ENCODE results near the gene HBM.

HBM gene

DNA sequence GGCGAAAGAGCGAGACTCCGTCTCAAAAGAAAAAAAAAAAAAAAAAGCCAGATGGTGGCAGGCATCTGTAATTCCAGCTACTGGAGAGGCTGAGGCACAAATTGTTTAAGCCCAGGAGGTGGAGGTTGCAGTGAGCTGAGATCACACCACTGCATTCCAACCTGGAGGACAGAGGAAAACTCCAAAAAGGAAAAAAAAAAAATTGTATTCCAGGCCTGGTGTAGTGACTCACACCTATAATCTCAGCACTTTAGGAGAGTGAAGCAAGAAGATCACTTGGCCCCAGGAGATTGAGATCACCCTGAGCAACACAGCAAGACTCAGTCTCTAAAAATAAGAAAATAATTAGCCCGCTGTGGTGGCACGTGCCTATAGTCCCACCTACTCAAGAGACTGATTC lies 34.6 kb downstream of the HBM start (continued):
- TF ChIP-seq ZNF398 (tag by site-specific recombination; IDR thresholded peaks at IDR 0.05), result no peak
- no peak for TF ChIP-seq GLI4 (tag by site-specific recombination; IDR thresholded peaks at IDR 0.05)
- TF ChIP-seq GFI1B (tag by site-specific recombination; IDR thresholded peaks at IDR 0.05), result 0 out of 2 replicates have a peak, but pooled peaks have one; percentile 30
- TF ChIP-seq, protein P1, sequence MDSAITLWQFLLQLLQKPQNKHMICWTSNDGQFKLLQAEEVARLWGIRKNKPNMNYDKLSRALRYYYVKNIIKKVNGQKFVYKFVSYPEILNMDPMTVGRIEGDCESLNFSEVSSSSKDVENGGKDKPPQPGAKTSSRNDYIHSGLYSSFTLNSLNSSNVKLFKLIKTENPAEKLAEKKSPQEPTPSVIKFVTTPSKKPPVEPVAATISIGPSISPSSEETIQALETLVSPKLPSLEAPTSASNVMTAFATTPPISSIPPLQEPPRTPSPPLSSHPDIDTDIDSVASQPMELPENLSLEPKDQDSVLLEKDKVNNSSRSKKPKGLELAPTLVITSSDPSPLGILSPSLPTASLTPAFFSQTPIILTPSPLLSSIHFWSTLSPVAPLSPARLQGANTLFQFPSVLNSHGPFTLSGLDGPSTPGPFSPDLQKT (IDR thresholded peaks at IDR 0.05; ENCODE audit: borderline replicate concordance, low read depth, low read length), result no peak
- TF ChIP-seq SP7 (tag by site-specific recombination; IDR thresholded peaks at IDR 0.05), result peak; percentile 62; the same call in 1 of the 2 replicates
- no peak for TF ChIP-seq SCRT2 (tag by site-specific recombination; IDR thresholded peaks at IDR 0.05)
- no peak for TF ChIP-seq ZNF560 (tag by site-specific recombination; IDR thresholded peaks at IDR 0.05; ENCODE audit: borderline replicate concordance)
- no peak for TF ChIP-seq ZNF426 (tag by site-specific recombination; IDR thresholded peaks at IDR 0.05)
- peak; percentile 91 for TF ChIP-seq ZIC2 (tag by site-specific recombination; IDR thresholded peaks at IDR 0.05)
- TF ChIP-seq ZNF600 (tag by site-specific recombination; IDR thresholded peaks at IDR 0.05), result peak; percentile 57
- TF ChIP-seq GLI2 (tag by site-specific recombination; IDR thresholded peaks at IDR 0.05; ENCODE audit: borderline replicate concordance, low read depth), result peak; percentile 11; the same call in 1 of the 2 replicates
- TF ChIP-seq ZNF48 (tag by site-specific recombination; IDR thresholded peaks at IDR 0.05), result no peak
- peak; percentile 67; the same call in 1 of the 2 replicates for TF ChIP-seq OSR2 (tag by site-specific recombination; IDR thresholded peaks at IDR 0.05)
- no peak for TF ChIP-seq ZNF433 (tag by site-specific recombination; IDR thresholded peaks at IDR 0.05; ENCODE audit: low read depth)

GRCh38 chr16:203246-203645 lies 37.5 kb downstream of the HBM start:
- POLR2A ChIA-PET, result no interaction called here
- Histone ChIP-seq H3K4me1 (ENCODE audit: control insufficient read depth, insufficient read depth, low read length) (no peaks in the 10 kb centered on the region), H3K27ac (ENCODE audit: extremely low read depth, low read depth, low read length) (no peak overlapping the region), H3K4me3 (ENCODE audit: low read depth, low read length) (no peak overlapping the region), H3K9me3 (ENCODE audit: control insufficient read depth, insufficient read depth, low read depth, low read length) (no peaks in the 10 kb centered on the region), H3K36me3 (ENCODE audit: control insufficient read depth in 2 of 2, insufficient read depth in 1 of 2, low read length in 2 of 2) (peaks cover 72 to 83% of the 10 kb centered on the region in 2 experiments)
- CTCF ChIA-PET, result no interaction called here
- TF ChIP-seq ZNF624 (tag by site-specific recombination; IDR thresholded peaks at IDR 0.05), result no peak
- no peak for TF ChIP-seq ZNF792 (tag by site-specific recombination; IDR thresholded peaks at IDR 0.05)
- no peak for TF ChIP-seq ZBTB49 (tag by site-specific recombination; IDR thresholded peaks at IDR 0.05; ENCODE audit: low read depth)
- no peak for TF ChIP-seq ZNF639 (tag by site-specific recombination; IDR thresholded peaks at IDR 0.05)
- no peak for TF ChIP-seq ZNF366 (tag by site-specific recombination; conservative IDR thresholded peaks at IDR 0.05)
- TF ChIP-seq ZNF416 (tag by site-specific recombination; IDR thresholded peaks at IDR 0.05), result no peak
- no peak for TF ChIP-seq ZNF707 (tag by site-specific recombination; IDR thresholded peaks at IDR 0.05)
- TF ChIP-seq SP2 (tag by site-specific recombination; IDR thresholded peaks at IDR 0.05), result no peak
- TF ChIP-seq ZBTB8A (tag by site-specific recombination; IDR thresholded peaks at IDR 0.05), result no peak
- TF ChIP-seq ZNF426 (tag by site-specific recombination; IDR thresholded peaks at IDR 0.05), result no peak
- no peak for TF ChIP-seq ZNF654 (tag by site-specific recombination; IDR thresholded peaks at IDR 0.05; ENCODE audit: low read depth)
- TF ChIP-seq ZNF362 (tag by site-specific recombination; IDR thresholded peaks at IDR 0.05), result no peak
- TF ChIP-seq GLIS2 (tag by site-specific recombination; IDR thresholded peaks at IDR 0.05), result no peak
- TF ChIP-seq ZNF433 (tag by site-specific recombination; IDR thresholded peaks at IDR 0.05; ENCODE audit: low read depth), result no peak
- TF ChIP-seq ZNF837 (tag by site-specific recombination; IDR thresholded peaks at IDR 0.05), result no peak
- TF ChIP-seq ZNF544 (tag by site-specific recombination; IDR thresholded peaks at IDR 0.05), result no peak
- no peak for TF ChIP-seq YY2 (tag by site-specific recombination; IDR thresholded peaks at IDR 0.05)
- TF ChIP-seq ZSCAN4 (tag by site-specific recombination; IDR thresholded peaks at IDR 0.05), result no peak
- no peak for TF ChIP-seq ZNF266 (tag by site-specific recombination; IDR thresholded peaks at IDR 0.05; ENCODE audit: low read depth)

All from HEK293 (cell line).